Liver (tissue), 3 donors: ENCODE measurements around the gene PPP6R1.

Source experiments
- EGR1 ChIP-seq, 2 donors: IDR thresholded peaks; 2 replicates each; pipeline ENCODE4 v1.6.1; 2016 to 2018; ENCODE audit warnings: antibody characterized with exemption in 2 of 2, low read depth in 2 of 2
- FOXA1 ChIP-seq: IDR thresholded peaks from 2 replicates; pipeline ENCODE4 v1.6.1; 2016; ENCODE audit warnings: antibody characterized with exemption
- HNF4A ChIP-seq, 2 donors: conservative IDR thresholded peaks; 2 replicates each; pipeline ENCODE4 v1.6.1; 2016; ENCODE audit warnings: antibody characterized with exemption in 2 of 2, mild to moderate bottlenecking in 2 of 2
- JUND ChIP-seq, 2 donors: IDR thresholded peaks; 2 replicates each; pipeline ENCODE4 v1.6.1; 2016; ENCODE audit warnings: antibody characterized with exemption in 2 of 2
- NR2F2 ChIP-seq: IDR thresholded peaks from 2 replicates; pipeline ENCODE4 v1.6.1; 2016; ENCODE audit warnings: antibody characterized with exemption
- RAD21 ChIP-seq, 2 donors: IDR thresholded peaks; 2 replicates each; pipeline ENCODE4 v1.6.1; 2016; ENCODE audit warnings: antibody characterized with exemption in 2 of 2, mild to moderate bottlenecking in 2 of 2
- TAF1 ChIP-seq: conservative IDR thresholded peaks from 2 replicates; pipeline ENCODE4 v1.6.1; 2016; ENCODE audit warnings: antibody characterized with exemption, mild to moderate bottlenecking
- YY1 ChIP-seq: IDR thresholded peaks from 2 replicates; pipeline ENCODE4 v1.6.1; 2016; ENCODE audit warnings: antibody characterized with exemption, mild to moderate bottlenecking
- TF ChIP-seq, protein P1 (sequence below): fragments of 150-350 bp; IDR thresholded peaks from 2 replicates; pipeline ENCODE4 v1.5.1; 2017; ENCODE audit warnings: improper control_type of control experiment, low read depth, low read length; ENCODE audit not compliant: missing input control
- TF ChIP-seq, protein P2 (sequence below): IDR thresholded peaks from 2 replicates; pipeline ENCODE4 v1.6.1; 2016; ENCODE audit warnings: antibody characterized with exemption, mild to moderate bottlenecking
- TF ChIP-seq, protein P3 (sequence below): IDR thresholded peaks from 2 replicates; pipeline ENCODE4 v1.6.1; 2016; ENCODE audit warnings: antibody characterized with exemption
- TF ChIP-seq, protein P4 (sequence below): IDR thresholded peaks from 2 replicates; pipeline ENCODE4 v1.6.1; 2016; ENCODE audit warnings: antibody characterized with exemption
- donor health status: healthy.
- donor health status: healthy.

DNA sequence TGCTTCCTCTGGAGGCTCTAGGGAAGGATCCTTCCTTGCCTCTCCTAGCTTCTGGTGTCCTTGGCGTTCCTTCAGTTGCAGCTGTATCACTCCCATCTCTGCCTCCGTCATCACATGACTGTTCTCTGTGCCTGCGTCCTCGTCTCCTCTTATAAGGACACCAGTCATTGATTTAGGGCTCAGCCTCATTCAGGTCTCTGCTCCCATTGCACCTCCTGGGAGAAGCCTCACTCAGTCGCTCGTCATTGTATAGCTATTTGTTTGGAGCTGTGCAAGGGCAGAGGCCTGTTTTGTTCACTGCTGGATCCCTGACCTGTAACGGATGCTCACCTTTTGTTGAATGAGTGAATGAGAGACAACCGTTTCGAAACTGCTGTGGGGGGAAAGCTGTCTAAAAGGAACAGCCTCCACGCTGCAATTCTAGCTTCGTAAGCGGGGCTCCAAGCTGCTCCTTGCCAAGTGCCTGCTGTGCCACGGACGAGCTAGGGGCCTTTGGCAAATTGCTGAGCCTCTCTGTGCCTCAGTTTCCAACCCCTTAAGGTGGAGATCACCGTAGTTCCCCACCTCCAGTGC is 42.2 kb upstream of the PPP6R1 start:
- TF ChIP-seq, protein P1, sequence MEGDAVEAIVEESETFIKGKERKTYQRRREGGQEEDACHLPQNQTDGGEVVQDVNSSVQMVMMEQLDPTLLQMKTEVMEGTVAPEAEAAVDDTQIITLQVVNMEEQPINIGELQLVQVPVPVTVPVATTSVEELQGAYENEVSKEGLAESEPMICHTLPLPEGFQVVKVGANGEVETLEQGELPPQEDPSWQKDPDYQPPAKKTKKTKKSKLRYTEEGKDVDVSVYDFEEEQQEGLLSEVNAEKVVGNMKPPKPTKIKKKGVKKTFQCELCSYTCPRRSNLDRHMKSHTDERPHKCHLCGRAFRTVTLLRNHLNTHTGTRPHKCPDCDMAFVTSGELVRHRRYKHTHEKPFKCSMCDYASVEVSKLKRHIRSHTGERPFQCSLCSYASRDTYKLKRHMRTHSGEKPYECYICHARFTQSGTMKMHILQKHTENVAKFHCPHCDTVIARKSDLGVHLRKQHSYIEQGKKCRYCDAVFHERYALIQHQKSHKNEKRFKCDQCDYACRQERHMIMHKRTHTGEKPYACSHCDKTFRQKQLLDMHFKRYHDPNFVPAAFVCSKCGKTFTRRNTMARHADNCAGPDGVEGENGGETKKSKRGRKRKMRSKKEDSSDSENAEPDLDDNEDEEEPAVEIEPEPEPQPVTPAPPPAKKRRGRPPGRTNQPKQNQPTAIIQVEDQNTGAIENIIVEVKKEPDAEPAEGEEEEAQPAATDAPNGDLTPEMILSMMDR: no peak
- TF ChIP-seq HNF4A (conservative IDR thresholded peaks at IDR 0.05) (no peak), TAF1 (no peak), FOXA1 (no peak), EGR1 (IDR thresholded peaks at IDR 0.05; ENCODE audit: low read depth in 2 of 2) (no peak), JUND (IDR thresholded peaks at IDR 0.05) (no peak), YY1 (no peak), NR2F2 (no peak), RAD21 (IDR thresholded peaks at IDR 0.05) (no peak)
- TF ChIP-seq, protein P2, sequence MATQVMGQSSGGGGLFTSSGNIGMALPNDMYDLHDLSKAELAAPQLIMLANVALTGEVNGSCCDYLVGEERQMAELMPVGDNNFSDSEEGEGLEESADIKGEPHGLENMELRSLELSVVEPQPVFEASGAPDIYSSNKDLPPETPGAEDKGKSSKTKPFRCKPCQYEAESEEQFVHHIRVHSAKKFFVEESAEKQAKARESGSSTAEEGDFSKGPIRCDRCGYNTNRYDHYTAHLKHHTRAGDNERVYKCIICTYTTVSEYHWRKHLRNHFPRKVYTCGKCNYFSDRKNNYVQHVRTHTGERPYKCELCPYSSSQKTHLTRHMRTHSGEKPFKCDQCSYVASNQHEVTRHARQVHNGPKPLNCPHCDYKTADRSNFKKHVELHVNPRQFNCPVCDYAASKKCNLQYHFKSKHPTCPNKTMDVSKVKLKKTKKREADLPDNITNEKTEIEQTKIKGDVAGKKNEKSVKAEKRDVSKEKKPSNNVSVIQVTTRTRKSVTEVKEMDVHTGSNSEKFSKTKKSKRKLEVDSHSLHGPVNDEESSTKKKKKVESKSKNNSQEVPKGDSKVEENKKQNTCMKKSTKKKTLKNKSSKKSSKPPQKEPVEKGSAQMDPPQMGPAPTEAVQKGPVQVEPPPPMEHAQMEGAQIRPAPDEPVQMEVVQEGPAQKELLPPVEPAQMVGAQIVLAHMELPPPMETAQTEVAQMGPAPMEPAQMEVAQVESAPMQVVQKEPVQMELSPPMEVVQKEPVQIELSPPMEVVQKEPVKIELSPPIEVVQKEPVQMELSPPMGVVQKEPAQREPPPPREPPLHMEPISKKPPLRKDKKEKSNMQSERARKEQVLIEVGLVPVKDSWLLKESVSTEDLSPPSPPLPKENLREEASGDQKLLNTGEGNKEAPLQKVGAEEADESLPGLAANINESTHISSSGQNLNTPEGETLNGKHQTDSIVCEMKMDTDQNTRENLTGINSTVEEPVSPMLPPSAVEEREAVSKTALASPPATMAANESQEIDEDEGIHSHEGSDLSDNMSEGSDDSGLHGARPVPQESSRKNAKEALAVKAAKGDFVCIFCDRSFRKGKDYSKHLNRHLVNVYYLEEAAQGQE: no peak
- TF ChIP-seq, protein P3, sequence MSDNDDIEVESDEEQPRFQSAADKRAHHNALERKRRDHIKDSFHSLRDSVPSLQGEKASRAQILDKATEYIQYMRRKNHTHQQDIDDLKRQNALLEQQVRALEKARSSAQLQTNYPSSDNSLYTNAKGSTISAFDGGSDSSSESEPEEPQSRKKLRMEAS: no peak
- TF ChIP-seq, protein P4, sequence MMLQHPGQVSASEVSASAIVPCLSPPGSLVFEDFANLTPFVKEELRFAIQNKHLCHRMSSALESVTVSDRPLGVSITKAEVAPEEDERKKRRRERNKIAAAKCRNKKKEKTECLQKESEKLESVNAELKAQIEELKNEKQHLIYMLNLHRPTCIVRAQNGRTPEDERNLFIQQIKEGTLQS: no peak
